GM23338 (cell line): Measurements from ENCODE around the gene RPGRIP1L. TPM values are rescaled to one million over a fixed set of nuclear protein-coding genes. Genes with fewer than 3 reads are reported as not detected.

ENCODE experiments used
- ATAC-seq: fragments of 200-7000 bp; cut with Tn5 transposase; 3 replicates; pipeline ENCODE4 v1.9.1; 2020
- DNase-seq: peaks from one replicate; pipeline ENCODE4 v3.0.0-alpha.2; 2015; ENCODE audit warnings: low spot score
- H2AFZ ChIP-seq: fragments of 200-600 bp; sonication (generic); 2 replicates; pipeline ENCODE4 v1.8.0; 2016; ENCODE audit warnings: antibody characterized with exemption, mild to moderate bottlenecking, moderate library complexity
- H3F3A ChIP-seq: fragments of 200-600 bp; sonication (generic); replicated peaks from 2 replicates; pipeline ENCODE4 v1.8.0; 2017; ENCODE audit warnings: antibody characterized with exemption, mixed run types, low read depth
- H3K27ac ChIP-seq: fragments of 200-600 bp; sonication (generic); 2 replicates; pipeline ENCODE4 v1.6.1; 2016; ENCODE audit warnings: low read depth
- H3K27me3 ChIP-seq: fragments of 200-600 bp; sonication (generic); 2 replicates; pipeline ENCODE4 v1.8.0; 2016; ENCODE audit warnings: mild to moderate bottlenecking, mixed run types, moderate library complexity; ENCODE audit not compliant: insufficient read depth
- H3K36me3 ChIP-seq: fragments of 200-600 bp; sonication (generic); 2 replicates; pipeline ENCODE4 v1.8.0; 2016; ENCODE audit warnings: mild to moderate bottlenecking; ENCODE audit not compliant: insufficient read depth
- H3K4me1 ChIP-seq: fragments of 200-600 bp; sonication (generic); 2 replicates; pipeline ENCODE4 v1.8.0; 2016; ENCODE audit warnings: mild to moderate bottlenecking, moderate library complexity; ENCODE audit not compliant: insufficient read depth
- H3K4me2 ChIP-seq: fragments of 200-600 bp; sonication (generic); 2 replicates; pipeline ENCODE4 v1.7.1; 2017; ENCODE audit warnings: mixed run types
- H3K4me3 ChIP-seq: fragments of 200-600 bp; sonication (generic); 2 replicates; pipeline ENCODE4 v1.6.1; 2016; ENCODE audit warnings: mixed run types
- H3K79me2 ChIP-seq: fragments of 200-600 bp; sonication (generic); replicated peaks from 2 replicates; pipeline ENCODE4 v1.8.0; 2017; ENCODE audit warnings: mild to moderate bottlenecking; ENCODE audit not compliant: insufficient read depth
- H3K9me2 ChIP-seq: fragments of 200-600 bp; sonication (generic); 2 replicates; pipeline ENCODE4 v1.8.0; 2017; ENCODE audit not compliant: insufficient read depth
- H4K20me1 ChIP-seq: fragments of 200-600 bp; sonication (generic); replicated peaks from 2 replicates; pipeline ENCODE4 v1.8.0; 2017; ENCODE audit warnings: mild to moderate bottlenecking; ENCODE audit not compliant: insufficient read depth
- H3K27ac Mint-ChIP-seq: 2 replicates; pipeline ENCODE4 v1.8.0; 2020; ENCODE audit warnings: inconsistent platforms, mild to moderate bottlenecking, moderate library complexity, mixed read lengths
- H3K27me3 Mint-ChIP-seq: 3 replicates; pipeline ENCODE4 v1.8.0; 2022; ENCODE audit warnings: low read depth, mild to moderate bottlenecking, moderate library complexity, mixed read lengths, inconsistent platforms; ENCODE audit not compliant: insufficient read depth, poor library complexity
- H3K36me3 Mint-ChIP-seq: 3 replicates; pipeline ENCODE4 v1.8.0; 2021; ENCODE audit warnings: low read depth, mild to moderate bottlenecking, inconsistent platforms, moderate library complexity, mixed read lengths
- H3K4me1 Mint-ChIP-seq: 3 replicates; pipeline ENCODE4 v1.8.0; 2020; ENCODE audit warnings: mild to moderate bottlenecking, inconsistent platforms, mixed read lengths
- H3K4me3 Mint-ChIP-seq: 3 replicates; pipeline ENCODE4 v1.8.0; 2021; ENCODE audit warnings: moderate library complexity, mild to moderate bottlenecking, inconsistent platforms, mixed read lengths
- H3K9me3 Mint-ChIP-seq: 3 replicates; pipeline ENCODE4 v1.8.0; 2020; ENCODE audit warnings: moderate library complexity, mild to moderate bottlenecking, inconsistent platforms, mixed read lengths
- CREB1 ChIP-seq: fragments of 250-450 bp; sonication (Bioruptor Pico); IDR thresholded peaks from 2 replicates; pipeline ENCODE4 v1.5.0; 2020; ENCODE audit warnings: low read depth, mild to moderate bottlenecking, moderate library complexity
- CTCF ChIP-seq, 2 experiments: fragments of 200-600 bp in 1 of 2; sonication (generic) in 1 of 2; conservative IDR thresholded peaks; 2 replicates each; pipeline versions ENCODE4 v1.5.1 to v1.6.1; 2016 to 2017; ENCODE audit warnings: antibody characterized with exemption in 2 of 2, low read depth in 2 of 2, mild to moderate bottlenecking in 2 of 2, moderate library complexity in 1 of 2
- ETS1 ChIP-seq: IDR thresholded peaks from 2 replicates; pipeline ENCODE4 v1.6.1; 2016; ENCODE audit warnings: antibody characterized with exemption
- EZH2 ChIP-seq: fragments of 200-600 bp; sonication (generic); IDR thresholded peaks from one replicate; pipeline ENCODE4 v1.8.0; 2017; ENCODE audit warnings: antibody characterized with exemption, mild to moderate bottlenecking, low read depth; ENCODE audit not compliant: unreplicated experiment
- EZH2phosphoT487 ChIP-seq: fragments of 200-600 bp; sonication (generic); IDR thresholded peaks from one replicate; pipeline ENCODE4 v1.8.1; 2018; ENCODE audit warnings: antibody characterized with exemption; ENCODE audit not compliant: unreplicated experiment
- JUNB ChIP-seq: IDR thresholded peaks from one replicate; pipeline ENCODE4 v1.6.1; 2016; ENCODE audit warnings: antibody characterized with exemption; ENCODE audit not compliant: unreplicated experiment
- POLR2AphosphoS5 ChIP-seq: IDR thresholded peaks from 2 replicates; pipeline ENCODE4 v1.6.1; 2016; ENCODE audit warnings: antibody characterized with exemption, low read depth
- REST ChIP-seq: IDR thresholded peaks from one replicate; pipeline ENCODE4 v1.6.1; 2018; ENCODE audit warnings: antibody characterized with exemption; ENCODE audit not compliant: unreplicated experiment
- STAT1 ChIP-seq: IDR thresholded peaks from one replicate; pipeline ENCODE4 v1.6.1; 2016; ENCODE audit warnings: antibody characterized with exemption; ENCODE audit not compliant: unreplicated experiment
- ZNF114 ChIP-seq: fragments of 250-450 bp; sonication (Bioruptor Pico); IDR thresholded peaks from 2 replicates; pipeline ENCODE4 v1.5.0; 2020; ENCODE audit warnings: mild to moderate bottlenecking, moderate library complexity
- ZNF331 ChIP-seq: fragments of 250-450 bp; sonication (Bioruptor Pico); IDR thresholded peaks from 2 replicates; pipeline ENCODE4 v1.5.0; 2020; ENCODE audit warnings: low read depth, mild to moderate bottlenecking, moderate library complexity
- polyA plus RNA-seq: library from polyadenylated mRNA; unstranded; fragments of >200 nt; fragmentation: Nextera tagmentation; extraction: Ambion mirVana; gene quantifications from 2 replicates; pipeline ENCODE4 v1.2.1, GENCODE V29; 2016
- total RNA-seq: library from RNA; depleted of rRNA; stranded (reverse); fragments of >200 nt; shearing (Covaris generic); gene quantifications from 2 replicates; pipeline ENCODE4 v1.2.3, GENCODE V29; 2014

Gene RPGRIP1L
- total and polyA plus RNA-seq, 2 experiments from 2014 or later, result 11.4 to 21.3 TPM

GRCh38 chr16:53695070-53695469 lies 8.6 kb downstream of the RPGRIP1L start (continued):
- no peak for TF ChIP-seq CTCF (conservative IDR thresholded peaks at IDR 0.05; ENCODE audit: low read depth in 2 of 2)

GRCh38 chr16:53693320-53693719 lies 10.3 kb downstream of the RPGRIP1L start:
- DNase-seq, result no peak
- Mint-ChIP-seq H3K9me3 (peaks cover 13% of the 10 kb centered on the region), H3K36me3 (peaks cover 27% of the 10 kb centered on the region), H3K27ac (no peak overlapping the region), H3K27me3 (peaks cover 2% of the 10 kb centered on the region), H3K4me1 (no peaks in the 10 kb centered on the region; the same call in 2 of the 3 replicates), H3K4me3 (no peak overlapping the region)
- no peaks in the 10 kb centered on the region for H4K20me1 ChIP-seq
- no peak overlapping the region for H2AFZ ChIP-seq
- H3K36me3 ChIP-seq, result no peaks in the 10 kb centered on the region
- H3K4me3 ChIP-seq, result no peak overlapping the region
- H3K27ac ChIP-seq, result no peak overlapping the region
- H3K4me2 ChIP-seq, result no peak overlapping the region
- H3K27me3 ChIP-seq, result no peaks in the 10 kb centered on the region
- no peak for ATAC-seq
- no peaks in the 10 kb centered on the region for H3K79me2 ChIP-seq
- no peaks in the 10 kb centered on the region for H3K4me1 ChIP-seq
- no peaks in the 10 kb centered on the region for H3K9me2 ChIP-seq
- H3F3A ChIP-seq, result no peaks in the 10 kb centered on the region
- TF ChIP-seq CREB1 (CRISPR knock-in tag) (no peak), REST (no peak), ZNF331 (CRISPR knock-in tag) (no peak), ZNF114 (CRISPR knock-in tag) (no peak), JUNB (no peak), ETS1 (no peak), EZH2phosphoT487 (no peak), CTCF (conservative IDR thresholded peaks at IDR 0.05; ENCODE audit: low read depth in 2 of 2) (no peak), POLR2AphosphoS5 (no peak), EZH2 (no peak), STAT1 (no peak)
